AG20443 (cell line): ENCODE results near the gene FRMD1.

Experiments used
- DNase-seq: peaks from one replicate; pipeline ENCODE4 v3.0.0; 2012; ENCODE audit warnings: low spot score, mixed read lengths

The FRMD1 gene

GRCh38 chr6:168095716-168096250, 16.8 kb upstream of the FRMD1 start:
- no peak for DNase-seq

GRCh38 chr6:168095171-168095691, 16.2 kb upstream of the FRMD1 start:
- DNase-seq: no peak

GRCh38 chr6:168093634-168094033, 14.6 kb upstream of the FRMD1 start:
- DNase-seq: no peak

- no peak for DNase-seq
These were observed 14.1 kb upstream of the FRMD1 start for GRCh38 chr6:168093071-168093505.

- DNase-seq: no peak
These were observed 13.5 kb upstream of the FRMD1 start for GRCh38 chr6:168092541-168092940.

GRCh38 chr6:168091381-168092264, 12.6 kb upstream of the FRMD1 start:
- DNase-seq: no peak

GRCh38 chr6:168090706-168091105, 11.7 kb upstream of the FRMD1 start:
- DNase-seq: no peak

GRCh38 chr6:168090064-168090690, 11.2 kb upstream of the FRMD1 start:
- DNase-seq: no peak

GRCh38 chr6:168089186-168090063, 10.4 kb upstream of the FRMD1 start:
- no peak for DNase-seq

GRCh38 chr6:168088161-168089053, 9.4 kb upstream of the FRMD1 start:
- peak; percentile 76 for DNase-seq

GRCh38 chr6:168087436-168088160, 8.6 kb upstream of the FRMD1 start:
- no peak for DNase-seq

- DNase-seq: no peak
These were observed 7.6 kb upstream of the FRMD1 start for GRCh38 chr6:168086616-168087015.

GRCh38 chr6:168086066-168086465, 7.1 kb upstream of the FRMD1 start:
- no peak for DNase-seq

- no peak for DNase-seq
These were observed 5.6 kb upstream of the FRMD1 start for GRCh38 chr6:168084465-168085160.

- no peak for DNase-seq
These were observed 4.5 kb upstream of the FRMD1 start for GRCh38 chr6:168083514-168083885.

- DNase-seq: no peak
These were observed 4.0 kb upstream of the FRMD1 start for GRCh38 chr6:168082860-168083513.

GRCh38 chr6:168081858-168082546, 3.0 kb upstream of the FRMD1 start:
- DNase-seq: no peak

- no peak for DNase-seq
These were observed 1.5 kb upstream of the FRMD1 start for GRCh38 chr6:168080393-168081077.
